Cardiac muscle cell (in vitro differentiated cells and primary cell): ENCODE results near the gene HNF1B. TPM values are rescaled to one million over a fixed set of nuclear protein-coding genes. Genes with fewer than 3 reads are reported as not detected.

Experiments
- DNase-seq, 2 donors: peaks; one replicate each; pipeline versions ENCODE4 v3.0.0 to v3.0.0-alpha.2; 2010 to 2017; ENCODE audit warnings: low read depth in 1 of 2, low spot score in 1 of 2
- H3K27ac ChIP-seq: fragments of 200-600 bp; sonication (generic); 2 replicates; pipeline ENCODE4 v1.5.1; 2016
- H3K27me3 ChIP-seq: fragments of 200-600 bp; sonication (generic); 2 replicates; pipeline ENCODE4 v1.6.0; 2016; ENCODE audit warnings: control low read depth
- H3K36me3 ChIP-seq: fragments of 200-600 bp; sonication (generic); 2 replicates; pipeline ENCODE4 v1.5.1; 2016; ENCODE audit warnings: control low read depth
- H3K4me1 ChIP-seq: fragments of 200-600 bp; sonication (generic); 2 replicates; pipeline ENCODE4 v1.8.1; 2017; ENCODE audit warnings: low read depth, mild to moderate bottlenecking, mixed run types
- H3K4me3 ChIP-seq: fragments of 200-600 bp; sonication (generic); 2 replicates; pipeline ENCODE4 v1.5.1; 2016; ENCODE audit warnings: mild to moderate bottlenecking
- H3K9me3 ChIP-seq: fragments of 200-600 bp; sonication (generic); 2 replicates; pipeline ENCODE4 v1.5.1; 2017; ENCODE audit warnings: low read depth, mild to moderate bottlenecking, control low read depth
- CTCF ChIP-seq: IDR thresholded peaks from 2 replicates; pipeline ENCODE4 v1.5.1; 2012; ENCODE audit warnings: low read depth, mild to moderate bottlenecking, low read length
- polyA plus RNA-seq: library from polyadenylated mRNA; unstranded; fragments of >200 nt; fragmentation: Nextera tagmentation; extraction: Ambion mirVana; gene quantifications from 2 replicates; pipeline ENCODE4 v1.2.1, GENCODE V29; 2016
- total RNA-seq: library from RNA; depleted of rRNA; stranded (reverse); fragments of >200 nt; gene quantifications from 2 replicates; pipeline ENCODE4 v1.2.3, GENCODE V29; 2016

HNF1B gene
- total and polyA plus RNA-seq, 2 experiments from 2014 or later = not detected

GRCh38 chr17:37642681-37643080 lies 102.2 kb downstream of the HNF1B start:
- Histone ChIP-seq H3K9me3 (no peaks in the 10 kb centered on the region), H3K4me1 (peaks cover 5% of the 10 kb centered on the region), H3K27me3 (peaks cover 27% of the 10 kb centered on the region), H3K4me3 (peak overlapping the region; percentile 95), H3K27ac (peak overlapping the region; percentile 94), H3K36me3 (peaks cover 9% of the 10 kb centered on the region)
- peak; percentile 11 to 35 for DNase-seq
- TF ChIP-seq CTCF = no peak

GRCh38 chr17:37640015-37640414 lies 104.8 kb downstream of the HNF1B start:
- Histone ChIP-seq H3K36me3 (peaks cover 16% of the 10 kb centered on the region), H3K27ac (no peak overlapping the region), H3K4me3 (no peak overlapping the region), H3K4me1 (peaks cover 5% of the 10 kb centered on the region), H3K9me3 (no peaks in the 10 kb centered on the region), H3K27me3 (peaks cover 2% of the 10 kb centered on the region)
- DNase-seq = no peak
- no peak for TF ChIP-seq CTCF

GRCh38 chr17:37637956-37638355 lies 106.9 kb downstream of the HNF1B start:
- Histone ChIP-seq H3K36me3 (peaks cover 19% of the 10 kb centered on the region), H3K9me3 (no peaks in the 10 kb centered on the region), H3K4me1 (peaks cover 5% of the 10 kb centered on the region), H3K4me3 (no peak overlapping the region), H3K27ac (no peak overlapping the region), H3K27me3 (no peaks in the 10 kb centered on the region)
- TF ChIP-seq CTCF = no peak
- DNase-seq = no peak

Other genes starting within 250 kb of the HNF1B start
- gene SYNRG, start 135.6 kb downstream of the HNF1B start, total RNA-seq = 9.5 and 13.7 TPM in 2 replicates
- gene SYNRG, start 135.6 kb downstream of the HNF1B start, polyA plus RNA-seq = 26.1 and 31.9 TPM in 2 replicates
- 12.2 and 12.4 TPM in 2 replicates for gene DDX52, start 101.6 kb downstream of the HNF1B start, total RNA-seq
- 22.4 and 35.1 TPM in 2 replicates for gene DDX52, start 101.6 kb downstream of the HNF1B start, polyA plus RNA-seq
- not detected in 2 replicates for gene TBC1D3K, start 179.4 kb upstream of the HNF1B start, total RNA-seq
- not detected in 2 replicates for gene TBC1D3K, start 179.4 kb upstream of the HNF1B start, polyA plus RNA-seq
- 4.1 and 14.9 TPM in 2 replicates for gene TBC1D3L, start 244.0 kb upstream of the HNF1B start, total RNA-seq
- gene TBC1D3L, start 244.0 kb upstream of the HNF1B start, polyA plus RNA-seq = 9.4 and 9.6 TPM in 2 replicates